NCI-H2107 treated with DMSO at 0.1 percent for 48 hours (cell line): ENCODE measurements around the gene EPRS1.
"Not testable (repeated sequence)": the region's sequence is repeated elsewhere in the genome, so short reads cannot be mapped to it uniquely, and the experiment has no call there.

ENCODE experiments used
- DNase-seq: peaks from one replicate; lab custom pipeline; 2025; ENCODE audit not compliant: unreplicated experiment; lab: John Stamatoyannopoulos, UW

The EPRS1 gene

GRCh38 chr1:220040028-220040596 lies 6.2 kb downstream of the EPRS1 start:
- DNase-seq = no peak

GRCh38 chr1:220038640-220039039 lies 7.7 kb downstream of the EPRS1 start:
- no peak for DNase-seq

- DNase-seq = not testable (repeated sequence)
These were observed 8.5 kb downstream of the EPRS1 start for GRCh38 chr1:220037810-220038209.

GRCh38 chr1:220032911-220033310 lies 13.4 kb downstream of the EPRS1 start:
- no peak for DNase-seq

GRCh38 chr1:220031287-220031686 lies 15.0 kb downstream of the EPRS1 start:
- DNase-seq = no peak

GRCh38 chr1:220028346-220028895 lies 17.9 kb downstream of the EPRS1 start:
- DNase-seq = no peak

GRCh38 chr1:220019071-220019470 lies 27.2 kb downstream of the EPRS1 start:
- DNase-seq = no peak

- no peak for DNase-seq
These were observed 32.8 kb downstream of the EPRS1 start for GRCh38 chr1:220013497-220013896.

GRCh38 chr1:220012259-220012658 lies 34.0 kb downstream of the EPRS1 start:
- DNase-seq = no peak

- DNase-seq = no peak
These were observed 34.7 kb downstream of the EPRS1 start for GRCh38 chr1:220011620-220012019.

GRCh38 chr1:220007438-220007837 lies 38.9 kb downstream of the EPRS1 start:
- DNase-seq = no peak

- no peak for DNase-seq
These were observed 40.8 kb downstream of the EPRS1 start for GRCh38 chr1:220005489-220005888.

GRCh38 chr1:220003610-220004299 lies 42.5 kb downstream of the EPRS1 start:
- no peak for DNase-seq

- no peak for DNase-seq
These were observed 43.3 kb downstream of the EPRS1 start for GRCh38 chr1:220003015-220003414.

GRCh38 chr1:220001095-220001501 lies 45.2 kb downstream of the EPRS1 start:
- no peak for DNase-seq

- DNase-seq = no peak
These were observed 46.5 kb downstream of the EPRS1 start for GRCh38 chr1:219999821-220000220.
